GM18873 (cell line): ENCODE measurements around the gene THBD.

Experiments
- ATAC-seq: cut with Tn5 transposase; IDR thresholded peaks from one replicate; pipeline ENCODE4 v1.9.1; 2021; ENCODE audit warnings: mild to moderate bottlenecking, moderate library complexity, moderate number of reproducible peaks; ENCODE audit not compliant: unreplicated experiment, low FRiP score

Gene THBD

DNA sequence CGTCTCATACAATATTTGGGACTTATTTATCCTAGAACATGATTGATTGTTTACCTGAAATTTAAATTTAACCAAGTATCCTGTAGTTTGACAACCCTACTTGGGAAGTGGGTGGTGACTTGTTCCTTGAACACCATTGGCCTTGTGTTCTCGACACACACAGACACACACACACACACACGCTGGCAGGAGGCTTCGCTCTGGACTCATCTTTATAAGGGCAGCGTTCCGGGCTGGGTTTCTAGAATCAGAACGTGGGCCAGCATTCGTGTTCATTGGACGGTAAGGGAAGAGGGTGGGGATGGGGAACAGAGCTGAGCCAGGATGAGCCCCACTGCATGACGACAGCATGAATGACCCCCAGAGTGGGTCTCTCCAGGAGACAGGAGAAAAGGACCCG, 30.5 kb downstream of the THBD start:
- ATAC-seq: no peak

DNA sequence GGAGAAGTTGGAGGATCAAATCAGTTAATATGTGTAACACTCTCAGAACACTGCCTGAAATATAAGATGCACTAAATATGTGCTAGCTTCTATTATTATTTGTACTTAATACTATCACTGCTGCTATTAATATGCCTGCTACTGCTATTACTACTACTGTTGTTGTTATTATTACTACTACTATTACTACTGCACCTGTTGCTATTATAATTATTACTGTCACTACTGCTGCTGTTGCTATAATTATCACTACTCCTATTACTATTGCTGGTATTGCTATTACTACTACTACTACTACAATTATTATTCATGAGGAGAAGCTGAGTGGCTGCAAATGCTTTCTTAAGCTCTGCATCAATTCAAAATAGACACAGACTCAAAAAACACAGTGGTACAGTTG, 31.0 kb downstream of the THBD start:
- ATAC-seq: no peak

DNA sequence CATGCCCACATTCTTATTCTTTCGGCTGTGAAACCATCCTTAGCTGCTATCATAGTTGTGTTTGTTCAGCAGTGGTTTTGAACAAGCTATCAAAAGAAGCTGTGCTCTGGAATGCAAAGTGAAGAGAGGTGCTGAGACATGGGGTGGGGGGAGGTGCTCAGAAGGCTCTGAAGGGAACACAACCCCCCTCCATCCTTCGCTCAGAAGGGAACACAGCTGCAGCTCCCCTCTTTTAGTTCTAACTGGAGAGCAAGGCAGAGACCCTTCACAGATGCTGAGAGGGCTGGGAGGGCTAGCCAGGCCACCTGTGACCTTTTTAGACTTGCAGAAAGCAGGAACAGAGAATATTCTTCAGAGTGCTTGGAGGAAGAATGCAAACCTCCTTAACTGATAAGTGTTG, 32.0 kb downstream of the THBD start:
- ATAC-seq: no peak

DNA sequence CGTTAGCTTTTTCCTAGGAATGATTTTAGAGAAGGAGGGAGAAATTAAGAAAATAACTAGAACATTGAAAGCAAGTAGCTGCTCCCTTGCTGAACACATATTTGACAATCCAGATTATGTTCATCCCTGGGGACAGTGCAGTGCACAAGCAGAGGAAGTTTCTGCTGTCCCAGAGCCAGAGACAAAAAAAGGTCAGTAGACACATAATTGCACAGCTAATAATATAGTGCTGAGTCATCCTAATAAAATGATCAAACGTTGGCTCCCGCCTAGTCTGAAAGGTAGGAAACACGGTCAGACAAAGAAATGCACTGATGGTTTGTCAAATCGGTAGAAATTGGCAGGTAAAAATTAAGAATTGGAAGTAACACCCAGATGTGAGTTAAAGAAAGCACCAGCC, 36.0 kb downstream of the THBD start:
- no peak for ATAC-seq

DNA sequence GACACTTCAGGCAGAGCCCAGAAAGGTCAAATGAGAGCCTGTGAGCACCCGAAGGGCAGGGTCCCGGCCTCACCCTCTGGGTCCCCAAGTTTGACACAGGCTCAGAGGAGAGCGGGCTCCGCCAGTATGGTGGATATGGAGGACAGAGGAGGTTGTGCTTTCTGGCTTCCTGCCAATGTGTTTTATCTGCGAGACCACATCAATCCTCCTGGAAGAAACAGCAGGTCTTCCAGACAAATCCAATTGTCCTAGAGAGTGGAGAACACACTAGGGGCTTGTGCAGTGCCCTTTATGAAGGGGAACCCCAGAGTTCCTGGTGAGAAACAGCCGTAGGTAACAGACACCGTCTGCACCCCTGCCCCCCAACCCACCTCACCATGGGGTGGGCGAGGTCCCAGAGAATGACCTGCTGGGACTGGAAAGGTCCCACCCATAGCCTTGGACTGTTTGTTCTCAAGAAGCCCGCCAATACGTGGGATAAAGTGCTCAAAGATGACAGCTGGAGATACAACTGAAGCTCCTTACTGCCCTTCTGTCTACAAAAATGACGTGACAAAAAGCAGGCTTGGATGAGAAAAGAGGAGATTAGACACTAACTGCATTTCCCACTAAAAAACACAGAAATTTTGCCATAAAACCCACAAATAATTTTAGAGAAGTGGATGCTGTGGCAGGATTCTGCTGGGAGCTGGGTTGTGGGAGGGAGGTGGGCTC, 38.3 kb downstream of the THBD start:
- ATAC-seq: no peak

DNA sequence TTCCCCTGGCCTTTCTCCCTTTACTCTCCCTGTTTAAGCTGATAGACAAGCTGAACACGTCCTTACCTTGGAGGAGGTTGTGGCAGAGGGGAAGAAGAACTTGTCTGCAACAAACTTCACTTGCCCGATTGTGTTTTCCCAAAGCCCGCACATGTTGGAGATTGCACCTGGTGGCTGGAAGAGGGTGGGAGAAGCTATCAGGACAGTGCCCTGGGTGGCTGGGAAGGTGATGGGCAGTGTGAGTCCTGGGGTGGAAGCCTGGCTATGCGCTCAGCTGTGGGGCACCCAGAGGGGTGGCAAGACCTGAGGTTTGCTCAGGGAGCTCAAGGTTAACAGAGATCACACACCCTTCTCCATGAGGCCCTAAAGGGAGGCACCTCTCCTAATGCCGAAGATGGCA, 39.4 kb downstream of the THBD start:
- no peak for ATAC-seq

DNA sequence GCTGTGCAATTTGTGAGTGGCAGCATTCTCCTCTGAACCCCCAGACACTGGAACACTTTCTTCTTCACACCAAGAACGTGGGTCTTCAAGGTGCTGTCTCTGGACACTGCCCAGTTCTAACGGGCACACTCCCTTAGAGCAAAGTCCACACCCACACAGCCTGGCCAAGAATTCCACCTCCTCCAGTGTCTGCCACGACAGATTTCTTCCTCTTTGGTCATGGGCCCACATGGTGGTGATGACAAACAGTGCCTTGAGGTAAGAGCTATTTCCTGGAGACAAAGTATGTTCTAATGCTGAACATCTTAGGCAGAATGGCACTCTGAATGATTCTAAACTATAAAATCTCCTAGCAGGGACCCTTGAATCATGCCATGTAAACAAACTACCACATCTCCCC, 39.8 kb downstream of the THBD start:
- ATAC-seq: no peak

DNA sequence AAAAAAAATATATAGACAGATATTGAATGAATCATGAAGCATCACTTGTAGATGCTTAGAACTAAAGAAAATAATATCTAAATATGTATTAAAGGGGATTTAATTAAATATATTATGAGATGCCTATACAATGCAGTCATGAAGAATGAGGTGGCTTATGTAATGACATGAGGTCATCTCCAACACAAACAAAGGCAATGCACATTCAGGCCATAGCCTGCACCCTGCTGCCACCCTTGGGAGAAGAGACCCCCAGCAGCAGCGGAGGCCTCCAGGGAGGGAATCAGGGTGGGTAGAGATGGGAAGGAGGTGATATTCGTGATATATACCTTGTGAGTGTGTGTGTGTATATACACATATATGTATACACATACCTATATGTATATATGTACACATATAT, 40.8 kb downstream of the THBD start:
- no peak for ATAC-seq

DNA sequence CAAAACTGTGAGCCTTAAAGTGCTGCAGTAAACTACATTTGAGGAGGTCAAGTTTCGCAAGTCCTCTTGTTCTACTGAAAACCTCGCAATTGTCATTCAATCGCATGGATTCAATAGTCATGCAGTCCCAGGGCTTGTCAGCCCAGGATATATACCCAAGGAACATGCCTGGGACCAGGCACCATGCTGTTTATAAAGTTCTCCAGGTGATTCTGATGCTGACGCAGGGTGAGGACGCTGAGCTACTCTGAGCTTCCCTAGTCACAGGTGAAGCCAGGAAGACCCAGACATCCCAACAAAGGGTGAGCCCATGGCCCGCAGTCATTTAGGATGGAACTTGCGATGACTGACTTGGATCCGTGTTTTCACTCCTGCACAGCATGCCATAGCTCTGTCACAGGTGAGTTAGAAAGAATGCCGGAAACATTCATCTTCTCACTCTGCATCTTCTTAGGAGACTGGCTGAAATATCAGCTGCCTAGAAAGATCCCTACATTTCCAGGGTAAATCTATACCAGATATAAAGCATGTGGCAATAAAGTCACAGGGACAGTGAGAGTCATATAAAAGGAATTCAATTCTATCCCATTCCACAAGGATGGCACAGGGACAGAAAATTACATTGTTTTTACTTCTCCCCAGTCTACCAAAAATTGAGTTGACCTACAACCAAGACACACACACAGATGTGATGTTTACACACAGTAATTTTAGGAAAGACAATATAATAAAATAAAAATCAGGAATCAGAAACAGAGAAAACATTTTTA, 41.4 kb downstream of the THBD start:
- no peak for ATAC-seq

DNA sequence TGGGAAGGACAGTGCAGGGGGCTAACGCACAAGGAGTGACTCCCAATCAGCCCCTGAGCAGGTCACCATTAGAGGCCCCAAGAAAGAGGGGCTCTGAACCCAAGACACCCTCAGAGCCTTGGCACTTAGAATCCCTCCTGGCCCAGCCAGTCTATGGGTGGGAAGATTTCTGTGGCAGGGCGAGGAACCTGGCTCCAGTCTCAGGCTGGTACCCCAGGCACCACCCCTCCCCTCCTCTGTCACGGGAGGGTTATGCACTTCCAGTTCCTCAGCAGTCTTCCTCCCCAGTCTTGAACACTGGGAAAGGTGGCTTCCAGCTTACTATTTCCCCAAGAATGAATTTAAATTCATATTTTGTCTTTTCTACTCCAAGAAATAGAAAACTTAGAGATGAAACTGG, 42.0 kb downstream of the THBD start:
- no peak for ATAC-seq

DNA sequence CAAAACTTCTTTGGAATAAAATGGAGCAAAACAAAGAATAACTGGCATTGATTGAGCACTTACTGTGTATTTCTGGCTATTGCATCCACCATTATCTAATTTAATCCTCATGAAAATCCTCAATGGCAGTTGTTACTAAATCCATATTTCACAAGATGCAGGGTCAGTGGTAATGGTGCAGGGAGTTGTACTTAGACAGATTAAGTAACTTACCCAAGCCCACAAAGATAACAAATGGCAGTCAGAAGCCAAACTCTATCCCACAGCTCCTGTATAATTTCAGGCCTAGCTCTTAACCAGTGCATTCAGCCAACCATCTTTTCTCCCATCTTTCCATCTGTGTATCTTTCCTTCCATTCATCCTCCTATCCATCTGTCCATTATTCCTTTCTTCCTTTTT, 43.7 kb downstream of the THBD start:
- ATAC-seq: no peak

DNA sequence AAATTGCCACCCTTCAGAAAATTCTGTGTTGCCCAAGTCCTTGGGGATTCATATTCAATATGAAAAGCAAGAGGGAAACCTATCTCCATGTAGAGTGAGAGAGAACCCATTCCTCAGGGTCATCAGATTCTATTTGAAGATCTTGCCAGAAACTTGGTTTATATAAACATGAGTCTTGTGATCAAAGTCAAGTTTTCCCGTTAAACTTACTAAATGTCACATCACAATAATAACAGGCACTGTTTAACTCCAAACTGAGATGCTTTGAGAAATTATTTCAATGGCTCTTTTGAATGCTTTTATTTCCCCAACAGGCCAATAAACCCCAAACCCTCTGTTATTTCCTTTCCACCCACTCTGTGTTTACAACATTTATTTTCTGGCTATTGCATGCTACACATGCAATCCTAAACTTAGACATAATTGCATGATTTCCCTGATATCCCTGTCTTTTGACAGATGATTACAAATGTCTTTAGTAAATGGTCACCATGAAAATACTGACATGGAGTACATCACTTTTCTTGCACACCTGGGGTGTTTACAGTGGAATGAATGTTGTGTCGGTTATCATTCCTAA, 45.5 kb downstream of the THBD start:
- ATAC-seq: no peak

DNA sequence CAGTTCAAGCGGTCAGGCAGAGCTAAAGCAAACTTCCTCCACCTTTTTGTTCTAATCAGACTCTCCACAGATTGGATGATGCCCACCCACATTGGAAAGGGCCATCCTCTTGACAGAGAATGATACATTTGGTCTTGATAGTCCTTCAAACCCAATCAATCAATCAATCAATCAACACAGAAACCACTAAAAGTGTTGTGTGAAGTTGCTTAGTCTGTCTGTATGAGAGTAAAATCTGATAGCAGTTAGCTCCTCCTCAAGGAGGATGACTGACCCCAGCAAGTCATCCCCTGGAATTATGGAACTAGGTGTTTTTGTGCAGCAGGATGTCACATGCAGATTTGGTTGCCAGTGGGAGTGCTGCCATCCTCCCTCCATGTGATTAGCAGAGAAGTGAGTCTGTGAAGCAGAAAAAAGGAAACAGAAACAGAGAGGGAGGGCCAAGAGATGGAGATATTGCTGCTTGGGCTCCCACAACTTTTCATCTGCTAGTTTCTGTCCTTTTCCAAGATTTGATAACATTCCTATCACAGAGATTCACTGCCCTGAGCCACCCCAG, 46.3 kb downstream of the THBD start:
- ATAC-seq: no peak

DNA sequence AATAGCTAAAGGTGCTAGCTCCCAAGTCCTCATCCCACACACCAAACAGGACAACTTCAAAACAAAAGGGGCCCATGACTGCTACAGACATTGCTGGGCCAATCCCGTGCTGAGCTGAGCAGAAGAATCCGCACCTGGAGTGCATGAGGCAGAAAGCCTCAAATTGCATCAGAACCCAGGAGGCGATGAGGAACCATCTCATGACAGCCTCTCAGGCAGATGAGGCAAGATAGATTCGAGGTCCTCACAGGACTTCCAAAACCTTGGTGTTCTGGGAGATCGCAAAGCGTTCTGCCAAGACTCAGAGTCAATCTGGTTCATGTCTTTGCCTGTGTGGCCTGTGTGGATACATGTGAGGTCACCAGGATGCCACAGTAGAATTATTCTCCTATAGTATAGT, 47.2 kb downstream of the THBD start:
- no peak for ATAC-seq

DNA sequence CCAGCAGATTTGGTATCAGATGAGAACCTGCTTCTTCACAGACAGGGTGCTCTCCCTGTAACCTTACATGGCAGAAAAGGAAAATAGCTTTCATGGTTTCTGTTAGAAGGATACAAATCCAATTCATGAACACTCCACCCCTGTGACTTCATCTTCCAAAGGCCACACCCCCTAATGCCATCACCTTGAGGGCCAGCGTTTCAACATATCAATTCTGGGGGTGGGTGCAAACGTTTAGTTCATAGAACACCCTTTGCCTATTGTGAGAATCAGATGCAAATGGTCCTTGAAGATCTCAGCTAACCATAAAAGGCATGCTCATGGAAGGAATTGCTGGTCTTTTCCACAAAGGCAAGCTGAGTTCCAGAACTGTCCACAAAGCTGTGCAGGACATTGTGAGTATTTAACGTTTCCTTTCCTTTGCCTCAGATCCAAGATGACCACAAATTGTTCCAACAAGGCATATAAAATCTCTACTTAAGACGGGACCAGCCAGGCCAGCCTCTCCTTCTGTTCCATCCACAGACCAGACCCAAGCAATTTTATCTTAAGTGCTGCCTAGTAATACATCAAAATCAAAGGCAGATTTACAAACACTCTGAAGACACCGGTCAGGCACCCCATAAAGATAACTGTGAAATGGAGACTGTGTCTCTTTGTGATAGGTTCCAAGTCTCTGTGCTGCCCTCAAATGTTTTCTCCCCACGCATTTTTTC, 49.1 kb downstream of the THBD start:
- ATAC-seq: no peak

DNA sequence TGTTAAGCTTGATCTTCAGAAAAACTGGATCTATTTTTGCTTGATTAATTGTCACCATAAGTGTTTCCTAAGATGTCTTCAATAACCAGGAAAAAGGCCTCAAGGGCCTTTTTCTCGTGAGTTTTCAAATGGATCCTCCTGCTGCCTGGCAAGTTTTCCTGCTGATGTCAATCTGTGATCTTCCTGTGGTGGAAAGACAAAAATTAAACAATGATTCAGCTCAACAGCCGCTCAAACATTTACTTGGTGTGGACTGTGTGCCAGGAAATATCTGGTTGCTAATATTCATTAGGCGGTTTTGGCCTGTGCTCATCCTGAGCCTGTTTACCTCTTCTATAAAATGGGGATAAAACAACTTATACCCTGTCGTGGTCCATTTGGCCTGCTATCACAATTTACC, 49.7 kb downstream of the THBD start:
- no peak for ATAC-seq

DNA sequence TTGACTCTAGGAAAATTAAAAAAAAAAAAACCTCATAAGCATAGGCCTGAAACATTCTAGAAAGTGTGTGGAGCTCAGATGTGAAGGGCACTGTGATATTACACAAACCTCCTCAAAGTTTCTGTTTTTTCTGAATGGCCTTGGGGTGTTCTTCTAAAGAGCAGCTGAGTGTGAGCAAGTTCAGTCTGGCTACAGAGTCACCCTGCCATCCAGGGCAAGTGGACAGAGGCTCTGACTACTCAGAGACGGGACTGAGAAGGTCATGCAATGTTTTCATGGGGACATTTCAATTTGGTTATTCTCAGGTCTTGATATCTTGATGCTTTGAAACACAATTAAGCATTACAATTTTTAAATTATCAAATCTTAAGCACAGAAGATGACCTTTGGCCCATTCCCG, 51.0 kb downstream of the THBD start:
- ATAC-seq: no peak

DNA sequence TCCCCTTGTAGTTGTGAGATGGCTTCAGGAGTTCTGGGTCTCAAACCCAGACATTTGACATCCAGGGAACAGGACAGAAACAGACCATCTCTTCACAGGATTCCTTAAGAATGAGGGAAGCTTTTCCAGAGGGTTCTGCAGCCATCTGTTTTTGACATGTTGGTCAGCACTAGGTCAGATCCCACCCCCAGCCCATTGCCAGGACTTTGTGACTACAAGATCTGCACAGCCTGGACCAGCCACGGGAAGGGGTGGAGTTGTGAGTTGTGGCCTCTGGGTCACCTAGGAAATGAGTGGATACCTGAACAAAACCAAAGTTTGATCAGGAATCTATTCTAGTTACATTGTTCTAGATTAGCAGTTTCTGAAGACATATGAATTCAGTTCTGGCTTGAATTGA, 53.5 kb downstream of the THBD start:
- no peak for ATAC-seq
